ENCODE results near the gene RHCG. TPM values are rescaled to one million over a fixed set of nuclear protein-coding genes. Genes with fewer than 3 reads are reported as not detected.

The RHCG gene
- total RNA-seq, 5 donors from 2014 or later (not counting 1 experiment from before 2014, with no cell fraction given): not detected

- H3K27me3 Mint-ChIP-seq: peaks cover 30 to 49% of the 10 kb centered on the region in 2 donors
- ChIA-PET POLR2A (no interaction called here), CTCF (interaction anchor here in 1 of 2 donors (0.6 kb wide), 1 partner anchor 65 kb away, joined by 5 read pairs; no protein-coding TSS in a partner anchor)
- peaks cover 0 to 6% (median 4%) of the 10 kb centered on the region in 3 donors for H3K9me3 Mint-ChIP-seq
- DNase-seq (no peak), ATAC-seq (replicated peaks in 1 of 4) (no peak)
- no peaks in the 10 kb centered on the region for H3K36me3 Mint-ChIP-seq
- Histone ChIP-seq H3K27me3 (replicated peaks in 1 of 2; ENCODE audit: control insufficient read depth in 2 of 2, extremely low read depth in 1 of 2, insufficient read depth in 2 of 2, low read length in 1 of 2) (peaks cover 7 to 47% of the 10 kb centered on the region in 2 experiments), H3K9me3 (no peaks in the 10 kb centered on the region), H3K4me3 (ENCODE audit: control insufficient read depth in 1 of 2, extremely low read depth in 1 of 2, low read length in 1 of 2) (no peak overlapping the region), H3K4me1 (ENCODE audit: control insufficient read depth in 1 of 2, extremely low read depth in 1 of 2, insufficient read depth in 2 of 2, low read length in 2 of 2) (no peaks in the 10 kb centered on the region), H3K36me3 (ENCODE audit: control insufficient read depth in 2 of 2, extremely low read depth in 1 of 2, insufficient read depth in 1 of 2, low read length in 1 of 2) (no peaks in the 10 kb centered on the region), H3K27ac (ENCODE audit: low read length) (no peak overlapping the region)
- H3K4me1 Mint-ChIP-seq: no peaks in the 10 kb centered on the region
- H3K4me3 Mint-ChIP-seq: no peak overlapping the region
- no CpG with 5 or more reads among the region's 1 CpG for WGBS (ENCODE audit: insufficient coverage)
- H3K27ac Mint-ChIP-seq: no peak overlapping the region
Observed at GRCh38 chr15:89451846-89452245, 44.5 kb downstream of the RHCG start.

GRCh38 chr15:89450076-89451006, 46.0 kb downstream of the RHCG start:
- Mint-ChIP-seq H3K27ac (no peak overlapping the region), H3K4me3 (no peak overlapping the region), H3K36me3 (no peaks in the 10 kb centered on the region), H3K27me3 (peaks cover 42 to 58% of the 10 kb centered on the region in 2 donors), H3K4me1 (no peaks in the 10 kb centered on the region), H3K9me3 (no peaks in the 10 kb centered on the region)
- Histone ChIP-seq H3K36me3 (ENCODE audit: control insufficient read depth in 2 of 2, extremely low read depth in 1 of 2, insufficient read depth in 1 of 2, low read length in 1 of 2) (no peaks in the 10 kb centered on the region), H3K4me1 (ENCODE audit: control insufficient read depth in 1 of 2, extremely low read depth in 1 of 2, insufficient read depth in 2 of 2, low read length in 2 of 2) (no peaks in the 10 kb centered on the region), H3K27ac (ENCODE audit: low read length) (no peak overlapping the region), H3K9me3 (no peaks in the 10 kb centered on the region), H3K27me3 (replicated peaks in 1 of 2; ENCODE audit: control insufficient read depth in 2 of 2, extremely low read depth in 1 of 2, insufficient read depth in 2 of 2, low read length in 1 of 2) (peaks cover 7 to 53% of the 10 kb centered on the region in 2 experiments), H3K4me3 (ENCODE audit: control insufficient read depth in 1 of 2, extremely low read depth in 1 of 2, low read length in 1 of 2) (no peak overlapping the region)
- ChIA-PET CTCF (no interaction called here), POLR2A (no interaction called here)
- DNase-seq (no peak), ATAC-seq (replicated peaks in 1 of 4) (no peak)
- 38% methylated on average over 8 of the region's 11 CpGs for WGBS (ENCODE audit: insufficient coverage)

- 34% methylated on average over 11 of the region's 11 CpGs for WGBS (ENCODE audit: insufficient coverage)
- Histone ChIP-seq H3K27me3 (replicated peaks in 1 of 2; ENCODE audit: control insufficient read depth in 2 of 2, extremely low read depth in 1 of 2, insufficient read depth in 2 of 2, low read length in 1 of 2) (peaks cover 7 to 53% of the 10 kb centered on the region in 2 experiments), H3K36me3 (ENCODE audit: control insufficient read depth in 2 of 2, extremely low read depth in 1 of 2, insufficient read depth in 1 of 2, low read length in 1 of 2) (no peaks in the 10 kb centered on the region), H3K4me3 (ENCODE audit: control insufficient read depth in 1 of 2, extremely low read depth in 1 of 2, low read length in 1 of 2) (no peak overlapping the region), H3K4me1 (ENCODE audit: control insufficient read depth in 1 of 2, extremely low read depth in 1 of 2, insufficient read depth in 2 of 2, low read length in 2 of 2) (no peaks in the 10 kb centered on the region), H3K9me3 (no peaks in the 10 kb centered on the region), H3K27ac (ENCODE audit: low read length) (no peak overlapping the region)
- DNase-seq: no peak
- Mint-ChIP-seq H3K4me1 (no peaks in the 10 kb centered on the region), H3K9me3 (no peaks in the 10 kb centered on the region), H3K36me3 (no peaks in the 10 kb centered on the region), H3K27ac (no peak overlapping the region), H3K4me3 (no peak overlapping the region), H3K27me3 (peaks cover 42 to 64% of the 10 kb centered on the region in 2 donors)
- POLR2A ChIA-PET: no interaction called here
- CTCF ChIA-PET: no interaction called here
- ATAC-seq (replicated peaks in 1 of 4): no peak
Observed at GRCh38 chr15:89448825-89449224, 47.6 kb downstream of the RHCG start.

GRCh38 chr15:89447676-89448075, 48.7 kb downstream of the RHCG start:
- H3K27me3 ChIP-seq (replicated peaks in 1 of 2; ENCODE audit: control insufficient read depth in 2 of 2, extremely low read depth in 1 of 2, insufficient read depth in 2 of 2, low read length in 1 of 2): peaks cover 7 to 56% of the 10 kb centered on the region in 2 experiments
- no peaks in the 10 kb centered on the region for H3K9me3 ChIP-seq
- CTCF ChIA-PET: no interaction called here
- no peak overlapping the region for H3K4me3 ChIP-seq (ENCODE audit: control insufficient read depth in 1 of 2, extremely low read depth in 1 of 2, low read length in 1 of 2)
- peaks cover 42 to 62% of the 10 kb centered on the region in 2 donors for H3K27me3 Mint-ChIP-seq
- H3K36me3 Mint-ChIP-seq: no peaks in the 10 kb centered on the region
- H3K9me3 Mint-ChIP-seq: no peaks in the 10 kb centered on the region
- POLR2A ChIA-PET: no interaction called here
- no peaks in the 10 kb centered on the region for H3K4me1 Mint-ChIP-seq
- no peak for DNase-seq
- H3K36me3 ChIP-seq (ENCODE audit: control insufficient read depth in 2 of 2, extremely low read depth in 1 of 2, insufficient read depth in 1 of 2, low read length in 1 of 2): no peaks in the 10 kb centered on the region
- no peak for ATAC-seq (replicated peaks in 1 of 4)
- WGBS (ENCODE audit: insufficient coverage): 92% methylated on average over 7 of the region's 8 CpGs
- H3K4me1 ChIP-seq (ENCODE audit: control insufficient read depth in 1 of 2, extremely low read depth in 1 of 2, insufficient read depth in 2 of 2, low read length in 2 of 2): no peaks in the 10 kb centered on the region
- no peak overlapping the region for H3K27ac Mint-ChIP-seq
- no peak overlapping the region for H3K27ac ChIP-seq (ENCODE audit: low read length)
- no peak overlapping the region for H3K4me3 Mint-ChIP-seq

- H3K27me3 Mint-ChIP-seq: peaks cover 46 to 56% of the 10 kb centered on the region in 2 donors
- 85% methylated on average over 2 of the region's 9 CpGs for WGBS (ENCODE audit: insufficient coverage)
- POLR2A ChIA-PET: no interaction called here
Observed at GRCh38 chr15:89446255-89446891, 50.0 kb downstream of the RHCG start.

GRCh38 chr15:89445518-89445917, 50.9 kb downstream of the RHCG start:
- ATAC-seq (replicated peaks in 1 of 4): no peak
- POLR2A ChIA-PET: no interaction called here
- H3K4me1 ChIP-seq (ENCODE audit: control insufficient read depth in 1 of 2, extremely low read depth in 1 of 2, insufficient read depth in 2 of 2, low read length in 2 of 2): no peaks in the 10 kb centered on the region
- H3K36me3 ChIP-seq (ENCODE audit: control insufficient read depth in 2 of 2, extremely low read depth in 1 of 2, insufficient read depth in 1 of 2, low read length in 1 of 2): no peaks in the 10 kb centered on the region
- H3K27me3 ChIP-seq (replicated peaks in 1 of 2; ENCODE audit: control insufficient read depth in 2 of 2, extremely low read depth in 1 of 2, insufficient read depth in 2 of 2, low read length in 1 of 2): peaks cover 7 to 65% of the 10 kb centered on the region in 2 experiments
- H3K9me3 Mint-ChIP-seq: no peaks in the 10 kb centered on the region
- H3K27me3 Mint-ChIP-seq: peaks cover 40 to 52% of the 10 kb centered on the region in 2 donors
- DNase-seq: no peak
- WGBS (ENCODE audit: insufficient coverage): 100% methylated on average over 1 of the region's 1 CpG
- H3K9me3 ChIP-seq: no peaks in the 10 kb centered on the region
- no peak overlapping the region for H3K4me3 Mint-ChIP-seq
- H3K27ac ChIP-seq (ENCODE audit: low read length): no peak overlapping the region
- peaks cover 0 to 4% (median 0%) of the 10 kb centered on the region in 3 donors for H3K4me1 Mint-ChIP-seq
- no peak overlapping the region for H3K27ac Mint-ChIP-seq
- CTCF ChIA-PET: no interaction called here
- no peak overlapping the region for H3K4me3 ChIP-seq (ENCODE audit: control insufficient read depth in 1 of 2, extremely low read depth in 1 of 2, low read length in 1 of 2)
- H3K36me3 Mint-ChIP-seq: no peaks in the 10 kb centered on the region

More at GRCh38 chr15:89446255-89446891, 50.0 kb downstream of the RHCG start:
- Histone ChIP-seq H3K27me3 (replicated peaks in 1 of 2; ENCODE audit: control insufficient read depth in 2 of 2, extremely low read depth in 1 of 2, insufficient read depth in 2 of 2, low read length in 1 of 2) (peaks cover 7 to 66% of the 10 kb centered on the region in 2 experiments), H3K36me3 (ENCODE audit: control insufficient read depth in 2 of 2, extremely low read depth in 1 of 2, insufficient read depth in 1 of 2, low read length in 1 of 2) (no peaks in the 10 kb centered on the region), H3K27ac (ENCODE audit: low read length) (no peak overlapping the region), H3K4me1 (ENCODE audit: control insufficient read depth in 1 of 2, extremely low read depth in 1 of 2, insufficient read depth in 2 of 2, low read length in 2 of 2) (no peaks in the 10 kb centered on the region), H3K9me3 (no peaks in the 10 kb centered on the region), H3K4me3 (ENCODE audit: control insufficient read depth in 1 of 2, extremely low read depth in 1 of 2, low read length in 1 of 2) (no peak overlapping the region)
- no peaks in the 10 kb centered on the region for H3K36me3 Mint-ChIP-seq
- ATAC-seq (replicated peaks in 1 of 4): no peak
- CTCF ChIA-PET: interaction anchor here in 1 of 2 donors (0.6 kb wide), 1 partner anchor 106 kb away, joined by 3 read pairs; no protein-coding TSS in a partner anchor
- no peak overlapping the region for H3K27ac Mint-ChIP-seq
- DNase-seq: no peak
- H3K4me1 Mint-ChIP-seq: peaks cover 0 to 4% (median 0%) of the 10 kb centered on the region in 3 donors
- no peaks in the 10 kb centered on the region for H3K9me3 Mint-ChIP-seq
- H3K4me3 Mint-ChIP-seq: no peak overlapping the region
